HUES64 (cell line): ENCODE data around the gene PROX1.
"Not testable (repeated sequence)": the region's sequence is repeated elsewhere in the genome, so short reads cannot be mapped to it uniquely, and the experiment has no call there.

Experiments
- H3K27ac ChIP-seq: 2 replicates; pipeline ENCODE4 v1.7.0; 2013; ENCODE audit warnings: low read depth, low read length, inconsistent platforms
- H3K27me3 ChIP-seq: 2 replicates; pipeline ENCODE4 v1.6.1; 2013; ENCODE audit warnings: mild to moderate bottlenecking, low read length; ENCODE audit not compliant: insufficient read depth
- H3K36me3 ChIP-seq: 2 replicates; pipeline ENCODE4 v1.6.1; 2013; ENCODE audit warnings: mild to moderate bottlenecking, low read length; ENCODE audit not compliant: insufficient read depth
- H3K4me1 ChIP-seq: 2 replicates; pipeline ENCODE4 v1.6.1; 2013; ENCODE audit warnings: mild to moderate bottlenecking, low read length, moderate library complexity; ENCODE audit not compliant: insufficient read depth
- H3K4me3 ChIP-seq: 2 replicates; pipeline ENCODE4 v1.5.1; 2013; ENCODE audit warnings: mild to moderate bottlenecking, low read length, moderate library complexity
- H3K9ac ChIP-seq: 2 replicates; pipeline ENCODE4 v1.6.1; 2013; ENCODE audit warnings: mild to moderate bottlenecking, low read depth, low read length
- H3K9me3 ChIP-seq: 2 replicates; pipeline ENCODE4 v1.6.1; 2013; ENCODE audit warnings: low read depth, low read length; ENCODE audit not compliant: insufficient read depth
- WGBS: fragments of 150-250, 120-280 bp; methylation state at CpG from one replicate; pipeline ENCODE4 v1.1.7; 2013; ENCODE audit warnings: missing lambda C conversion rate; 5-methylcytosine and 5-hydroxymethylcytosine counted together

Gene PROX1

DNA sequence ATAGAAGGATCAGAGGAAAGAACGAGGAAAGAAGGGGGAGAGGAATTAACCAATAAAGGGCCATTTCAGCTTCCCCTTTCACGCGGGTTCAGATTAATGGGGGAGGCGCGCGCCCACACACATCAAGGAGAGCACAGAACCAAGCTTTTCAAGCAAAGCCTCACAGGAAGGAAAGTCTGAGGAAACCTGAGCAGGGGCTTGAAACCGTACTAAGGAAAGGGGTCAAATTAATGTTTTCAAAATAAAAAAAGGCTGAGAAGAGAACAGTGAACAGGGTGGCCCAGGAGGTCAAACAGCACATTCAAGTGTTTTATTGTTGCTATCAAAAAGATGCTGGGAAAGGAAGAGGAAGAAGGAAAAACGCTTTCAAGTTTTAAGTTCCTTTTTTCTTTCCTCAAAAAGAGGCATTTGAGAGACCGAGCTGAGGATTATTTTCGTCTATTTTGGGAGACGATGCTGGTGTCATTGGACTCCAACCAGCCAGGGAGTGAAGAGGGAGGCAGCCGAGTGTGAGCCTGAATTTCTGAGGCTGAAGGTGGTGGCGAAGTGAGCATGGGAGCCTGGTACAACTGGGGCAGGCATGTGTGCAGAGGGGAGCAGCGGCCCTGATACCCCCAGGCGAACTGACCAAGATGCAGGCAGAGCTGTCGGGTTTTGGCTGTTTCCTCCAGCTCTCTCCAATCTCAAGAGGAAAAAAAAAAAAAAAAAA is 88.4 kb downstream of the PROX1 start:
- no peaks in the 10 kb centered on the region for H3K36me3 ChIP-seq
- H3K9ac ChIP-seq, result no peak overlapping the region
- no peak overlapping the region for H3K27ac ChIP-seq
- H3K27me3 ChIP-seq, result no peaks in the 10 kb centered on the region
- H3K4me3 ChIP-seq, result no peak overlapping the region
- WGBS, result 90% methylated on average over 16 of the region's 16 CpGs
- no peaks in the 10 kb centered on the region for H3K9me3 ChIP-seq
- H3K4me1 ChIP-seq, result peaks cover 12% of the 10 kb centered on the region

DNA sequence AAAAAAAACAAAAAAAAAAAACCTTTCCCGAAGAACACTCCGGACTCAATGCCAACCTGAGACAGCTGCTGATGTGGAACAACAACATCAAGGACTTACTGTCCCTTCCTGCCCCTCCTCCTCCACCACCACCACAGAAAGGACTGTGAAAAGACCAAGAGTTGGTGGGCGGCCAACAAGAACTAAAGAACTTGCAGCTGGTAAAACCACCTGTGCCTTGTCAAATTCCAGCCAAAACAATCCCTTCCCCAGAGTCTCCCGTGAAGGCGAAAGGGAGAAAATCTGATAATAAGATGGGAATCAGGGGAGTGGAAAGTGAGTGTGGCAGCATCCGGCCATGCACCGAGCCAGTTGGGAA is 88.9 kb downstream of the PROX1 start:
- Histone ChIP-seq H3K4me3 (no peak overlapping the region), H3K27ac (no peak overlapping the region), H3K27me3 (no peaks in the 10 kb centered on the region), H3K9ac (no peak overlapping the region), H3K36me3 (no peaks in the 10 kb centered on the region), H3K4me1 (peaks cover 12% of the 10 kb centered on the region), H3K9me3 (no peaks in the 10 kb centered on the region)
- 91% methylated on average over 7 of the region's 7 CpGs for WGBS

DNA sequence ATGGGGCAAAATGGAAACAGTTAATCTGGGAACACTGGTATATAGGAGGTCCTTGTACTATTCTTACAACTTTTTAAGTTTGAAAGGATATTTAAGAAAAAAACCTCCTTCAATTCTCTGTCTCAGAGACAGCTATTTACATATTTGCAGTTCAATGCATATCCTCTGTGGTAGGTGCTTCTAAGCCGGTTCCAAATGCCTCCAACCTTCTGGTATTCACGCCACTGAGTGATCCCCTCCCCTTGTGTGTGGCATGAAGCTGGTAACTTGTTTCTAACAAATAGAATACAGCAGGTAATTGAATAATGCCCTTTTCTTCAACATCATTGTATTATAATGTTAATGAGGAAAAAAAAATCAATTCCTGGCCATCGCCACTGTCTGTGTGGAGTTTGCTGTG is 91.2 kb downstream of the PROX1 start:
- Histone ChIP-seq H3K36me3 (no peaks in the 10 kb centered on the region), H3K27ac (0 out of 2 replicates have a peak overlapping the region, but pooled peaks have one; percentile 35), H3K9ac (no peak overlapping the region), H3K4me3 (no peak overlapping the region), H3K27me3 (no peaks in the 10 kb centered on the region), H3K9me3 (no peaks in the 10 kb centered on the region), H3K4me1 (peaks cover 12% of the 10 kb centered on the region)
- 28% methylated on average over 3 of the region's 3 CpGs for WGBS

DNA sequence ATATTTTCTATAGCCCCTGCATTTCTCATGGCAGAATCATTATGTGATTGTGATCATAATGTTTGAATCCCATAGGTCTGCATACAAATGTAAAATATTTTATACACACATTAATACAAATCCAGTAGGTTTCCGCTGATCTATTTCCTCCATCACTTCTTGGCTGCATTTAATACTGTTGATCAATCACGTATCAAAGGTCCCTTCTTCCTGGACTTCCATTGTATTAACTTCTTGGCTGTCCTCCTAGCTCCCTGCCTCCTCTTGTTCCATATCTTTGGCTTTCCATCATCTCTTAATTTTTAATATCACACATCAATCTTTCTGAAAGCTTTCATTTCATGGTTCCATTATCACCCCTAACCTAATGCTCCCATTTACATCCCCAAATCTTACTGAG is 97.6 kb downstream of the PROX1 start:
- Histone ChIP-seq H3K27ac (no peak overlapping the region), H3K4me1 (peaks cover 10% of the 10 kb centered on the region; the same call in 1 of the 2 replicates), H3K9ac (no peak overlapping the region), H3K27me3 (no peaks in the 10 kb centered on the region), H3K36me3 (no peaks in the 10 kb centered on the region), H3K9me3 (no peaks in the 10 kb centered on the region), H3K4me3 (no peak overlapping the region)
- WGBS, result 92% methylated on average over 2 of the region's 2 CpGs

DNA sequence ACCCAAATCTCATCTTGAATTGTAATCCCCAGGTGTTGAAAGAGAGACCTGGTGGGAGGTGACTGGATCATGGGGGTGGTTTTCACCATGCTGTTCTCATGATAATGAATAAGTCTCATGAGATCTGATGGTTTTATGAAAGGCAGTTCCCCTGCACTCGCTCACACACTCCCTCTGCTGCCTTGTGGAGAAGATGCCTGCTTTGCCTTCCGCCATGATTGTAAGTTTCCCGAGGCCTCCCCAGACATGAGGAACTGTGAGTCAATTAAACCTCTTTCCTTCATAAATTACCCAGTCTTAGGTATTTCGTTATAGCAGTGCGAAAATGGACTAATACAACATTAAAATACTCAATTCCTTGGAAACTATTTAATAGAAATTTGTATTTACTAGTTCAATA is 99.2 kb downstream of the PROX1 start:
- H3K9ac ChIP-seq, result no peak overlapping the region
- no peak overlapping the region for H3K4me3 ChIP-seq
- H3K4me1 ChIP-seq, result peaks cover 10% of the 10 kb centered on the region; the same call in 1 of the 2 replicates
- H3K27ac ChIP-seq, result no peak overlapping the region
- H3K27me3 ChIP-seq, result no peaks in the 10 kb centered on the region
- no peaks in the 10 kb centered on the region for H3K9me3 ChIP-seq
- 93% methylated on average over 4 of the region's 5 CpGs for WGBS
- no peaks in the 10 kb centered on the region for H3K36me3 ChIP-seq

DNA sequence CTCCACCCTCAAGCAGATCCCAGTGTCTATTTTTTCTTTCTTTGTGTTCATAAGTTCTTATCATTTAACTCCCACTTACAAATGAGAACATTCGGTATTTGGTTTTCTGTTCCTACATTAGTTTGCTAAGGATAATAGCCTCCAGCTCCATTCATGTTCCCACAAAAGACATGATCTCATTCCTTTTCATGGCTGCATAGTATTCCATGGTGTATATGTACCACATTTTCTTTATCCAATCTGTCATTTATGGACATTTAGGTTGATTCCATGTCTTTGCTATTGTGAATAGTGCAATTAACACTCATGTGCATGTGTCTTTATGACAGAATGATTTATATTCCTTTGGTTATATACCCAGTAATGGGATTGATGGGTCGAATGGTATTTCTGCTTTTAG is 101.2 kb downstream of the PROX1 start:
- not testable (repeated sequence) for H3K27me3 ChIP-seq, H3K27ac ChIP-seq, H3K4me1 ChIP-seq, H3K9me3 ChIP-seq, H3K4me3 ChIP-seq, H3K9ac ChIP-seq, H3K36me3 ChIP-seq
- WGBS, result 87% methylated on average over 2 of the region's 2 CpGs
